Measurements from ENCODE around the gene SPEM1. TPM values are rescaled to one million over a fixed set of nuclear protein-coding genes. Genes with fewer than 3 reads are reported as not detected.
A peak's percentile ranks its signal among the peaks of the same experiment; 100 is the strongest.

SPEM1 gene
- total and polyA plus RNA-seq, 2 donors: not detected

GRCh38 chr17:7436556-7437368, 16.6 kb downstream of the SPEM1 start:
- Histone ChIP-seq H3K4me1 (ENCODE audit: insufficient read depth) (peaks cover 2% of the 10 kb centered on the region), H3K4me3 (ENCODE audit: low read depth, low read length) (peak overlapping the region; percentile 17), H3K36me3 (ENCODE audit: insufficient read depth) (no peaks in the 10 kb centered on the region), H3K27ac (ENCODE audit: low read depth) (peak overlapping the region; percentile 15)
- WGBS: 5% methylated on average over 92 of the region's 92 CpGs
- DNase-seq (ENCODE audit: extremely low spot score): no peak

DNA sequence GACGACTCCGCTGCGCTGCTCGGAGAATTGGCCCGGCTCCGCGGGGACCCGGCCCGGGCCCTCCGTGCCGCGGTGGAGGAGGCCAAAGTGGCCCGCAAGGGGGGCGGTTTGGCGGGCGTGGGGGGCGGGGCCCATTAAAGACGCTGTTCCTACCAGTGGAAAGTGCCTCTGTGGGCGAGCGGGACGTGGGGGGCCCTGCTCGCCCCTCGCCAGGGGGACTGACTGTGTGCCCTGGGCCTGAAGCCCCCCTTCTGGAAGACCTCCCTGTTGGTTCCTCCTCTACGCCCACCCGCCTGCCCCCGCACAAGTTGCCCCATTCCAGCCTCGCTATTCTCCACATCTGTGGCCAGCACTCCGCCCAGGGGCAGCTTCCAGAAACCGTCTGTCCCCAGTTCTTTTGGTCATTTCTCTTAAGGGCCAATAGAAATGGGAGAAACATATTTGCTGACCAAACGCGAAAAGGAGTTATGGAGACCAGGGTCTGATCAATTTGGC, 17.3 kb downstream of the SPEM1 start:
- H3K4me3 ChIP-seq (ENCODE audit: low read depth, low read length): peak overlapping the region; percentile 17
- WGBS: 22% methylated on average over 31 of the region's 31 CpGs
- H3K4me1 ChIP-seq (ENCODE audit: insufficient read depth): peaks cover 2% of the 10 kb centered on the region
- DNase-seq (ENCODE audit: extremely low spot score): no peak
- peak overlapping the region; percentile 15 for H3K27ac ChIP-seq (ENCODE audit: low read depth)
- H3K36me3 ChIP-seq (ENCODE audit: insufficient read depth): no peaks in the 10 kb centered on the region

- DNase-seq (ENCODE audit: extremely low spot score): no peak
- Histone ChIP-seq H3K4me1 (ENCODE audit: insufficient read depth) (peaks cover 2% of the 10 kb centered on the region), H3K27ac (ENCODE audit: low read depth) (no peak overlapping the region), H3K4me3 (ENCODE audit: low read depth, low read length) (no peak overlapping the region), H3K36me3 (ENCODE audit: insufficient read depth) (no peaks in the 10 kb centered on the region)
- 13% methylated on average over 48 of the region's 48 CpGs for WGBS
Measured at GRCh38 chr17:7437950-7438614, 18.0 kb downstream of the SPEM1 start.

GRCh38 chr17:7438656-7439460, 18.7 kb downstream of the SPEM1 start:
- H3K4me1 ChIP-seq (ENCODE audit: insufficient read depth): peaks cover 2% of the 10 kb centered on the region
- 60% methylated on average over 11 of the region's 11 CpGs for WGBS
- H3K36me3 ChIP-seq (ENCODE audit: insufficient read depth): no peaks in the 10 kb centered on the region
- H3K4me3 ChIP-seq (ENCODE audit: low read depth, low read length): no peak overlapping the region
- H3K27ac ChIP-seq (ENCODE audit: low read depth): no peak overlapping the region
- DNase-seq (ENCODE audit: extremely low spot score): no peak

DNA sequence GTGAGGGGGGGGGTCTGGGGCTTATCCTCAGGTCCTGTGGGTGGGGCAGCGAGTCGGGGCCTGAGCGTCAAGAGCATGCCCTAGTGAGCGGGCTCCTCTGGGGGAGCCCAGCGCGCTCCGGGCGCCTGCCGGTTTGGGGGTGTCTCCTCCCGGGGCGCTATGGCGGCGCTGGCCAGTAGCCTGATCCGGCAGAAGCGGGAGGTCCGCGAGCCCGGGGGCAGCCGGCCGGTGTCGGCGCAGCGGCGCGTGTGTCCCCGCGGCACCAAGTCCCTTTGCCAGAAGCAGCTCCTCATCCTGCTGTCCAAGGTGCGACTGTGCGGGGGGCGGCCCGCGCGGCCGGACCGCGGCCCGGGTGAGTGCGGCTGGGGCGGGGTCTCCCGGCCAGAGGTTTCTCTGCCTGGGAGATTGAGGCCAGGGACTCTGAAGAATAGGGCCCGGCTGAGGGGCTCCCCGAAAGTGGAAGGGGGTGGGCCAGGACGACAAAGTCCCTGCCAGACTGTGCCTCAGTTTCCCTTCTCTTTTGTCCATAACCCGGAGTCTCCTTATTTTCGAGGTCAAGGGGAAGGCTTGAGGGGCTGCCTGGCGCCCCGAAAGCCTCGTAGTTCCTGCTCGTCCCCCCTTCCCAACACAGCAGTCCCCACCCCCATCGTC, 19.5 kb downstream of the SPEM1 start, which contains the start of gene FGF11:
Gene FGF11 (plus strand): TSS at position 51 of the 651 bp plus-strand sequence. CDS start 109 bp downstream, at position 160.
- peaks cover 2% of the 10 kb centered on the region for H3K4me1 ChIP-seq (ENCODE audit: insufficient read depth)
- no peaks in the 10 kb centered on the region for H3K36me3 ChIP-seq (ENCODE audit: insufficient read depth)
- DNase-seq (ENCODE audit: extremely low spot score): no peak
- no peak within 1 kb of the TSS for H3K27ac ChIP-seq (ENCODE audit: low read depth)
- peak within 1 kb of the TSS; percentile 24 for H3K4me3 ChIP-seq (ENCODE audit: low read depth, low read length)
- WGBS: 3% methylated on average over 50 of the region's 50 CpGs

DNA sequence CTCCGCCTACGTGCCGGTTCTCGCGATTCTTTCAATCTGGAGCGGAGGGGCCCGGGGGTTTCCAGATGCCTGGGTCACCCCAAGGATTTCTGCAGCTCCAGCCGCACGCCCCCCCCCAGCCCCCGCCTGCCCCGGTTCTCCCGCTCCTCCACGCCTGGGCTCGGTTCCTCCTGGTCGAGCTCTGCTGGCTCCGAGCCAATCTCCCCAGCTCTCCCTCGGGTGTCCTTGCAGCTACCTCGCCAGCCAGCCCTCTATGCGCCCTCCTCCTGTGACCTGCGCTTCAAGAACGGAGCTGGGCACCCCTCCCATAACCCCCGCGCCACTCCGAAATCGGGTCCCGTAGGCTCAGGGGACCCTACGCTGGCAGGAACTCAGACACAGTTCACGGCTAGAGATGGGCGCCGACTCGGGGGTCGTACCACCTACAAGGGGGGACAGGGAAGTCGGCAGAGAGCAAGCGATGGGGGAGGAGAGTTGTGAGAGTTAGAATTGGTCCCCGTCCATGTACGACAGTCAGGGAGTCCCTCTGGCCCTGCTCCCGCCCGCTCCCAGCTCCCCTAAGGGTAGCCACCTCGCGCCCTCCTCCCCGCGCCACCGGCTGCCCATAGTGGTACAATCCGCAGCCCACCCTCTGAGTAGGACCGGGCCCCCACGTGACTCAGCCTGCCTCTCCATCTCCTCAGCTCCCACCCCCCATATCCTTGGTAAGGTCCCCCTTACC, 20.1 kb downstream of the SPEM1 start:
- Histone ChIP-seq H3K4me3 (ENCODE audit: low read depth, low read length) (peak overlapping the region; percentile 24), H3K36me3 (ENCODE audit: insufficient read depth) (no peaks in the 10 kb centered on the region), H3K4me1 (ENCODE audit: insufficient read depth) (peaks cover 2% of the 10 kb centered on the region), H3K27ac (ENCODE audit: low read depth) (no peak overlapping the region)
- WGBS: 4% methylated on average over 46 of the region's 46 CpGs
- DNase-seq (ENCODE audit: extremely low spot score): no peak

- Histone ChIP-seq H3K27ac (ENCODE audit: low read depth) (no peak overlapping the region), H3K36me3 (ENCODE audit: insufficient read depth) (no peaks in the 10 kb centered on the region), H3K4me3 (ENCODE audit: low read depth, low read length) (no peak overlapping the region), H3K4me1 (ENCODE audit: insufficient read depth) (peaks cover 2% of the 10 kb centered on the region)
- DNase-seq (ENCODE audit: extremely low spot score): no peak
- 15% methylated on average over 12 of the region's 12 CpGs for WGBS
Measured at GRCh38 chr17:7440834-7441195, 20.7 kb downstream of the SPEM1 start.

DNA sequence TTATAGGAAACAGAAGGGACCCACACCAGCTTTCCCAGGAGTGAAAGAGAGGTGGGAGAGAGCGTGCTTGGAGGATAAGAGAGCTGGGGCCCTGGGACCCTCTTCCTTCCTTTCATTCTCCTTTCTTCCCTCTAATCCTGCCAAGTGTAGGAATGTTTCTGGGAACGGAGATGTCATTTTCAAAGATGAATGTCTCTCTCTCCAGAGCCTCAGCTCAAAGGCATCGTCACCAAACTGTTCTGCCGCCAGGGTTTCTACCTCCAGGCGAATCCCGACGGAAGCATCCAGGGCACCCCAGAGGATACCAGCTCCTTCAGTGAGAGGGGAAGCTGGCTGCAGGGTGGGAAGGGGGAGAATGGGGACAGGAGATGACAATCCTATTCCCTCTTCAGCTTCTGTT, 21.1 kb downstream of the SPEM1 start:
- Histone ChIP-seq H3K27ac (ENCODE audit: low read depth) (no peak overlapping the region), H3K36me3 (ENCODE audit: insufficient read depth) (no peaks in the 10 kb centered on the region), H3K4me1 (ENCODE audit: insufficient read depth) (peaks cover 2% of the 10 kb centered on the region), H3K4me3 (ENCODE audit: low read depth, low read length) (no peak overlapping the region)
- 67% methylated on average over 7 of the region's 7 CpGs for WGBS
- DNase-seq (ENCODE audit: extremely low spot score): no peak

- no peak overlapping the region for H3K4me3 ChIP-seq (ENCODE audit: low read depth, low read length)
- H3K27ac ChIP-seq (ENCODE audit: low read depth): no peak overlapping the region
- no peak for DNase-seq (ENCODE audit: extremely low spot score)
- 95% methylated on average over 2 of the region's 2 CpGs for WGBS
- peaks cover 2% of the 10 kb centered on the region for H3K4me1 ChIP-seq (ENCODE audit: insufficient read depth)
- H3K36me3 ChIP-seq (ENCODE audit: insufficient read depth): no peaks in the 10 kb centered on the region
Measured at GRCh38 chr17:7442142-7442541, 22.0 kb downstream of the SPEM1 start.

- 78% methylated on average over 7 of the region's 7 CpGs for WGBS
- peaks cover 2% of the 10 kb centered on the region for H3K4me1 ChIP-seq (ENCODE audit: insufficient read depth)
- DNase-seq (ENCODE audit: extremely low spot score): no peak
- no peak overlapping the region for H3K27ac ChIP-seq (ENCODE audit: low read depth)
- no peak overlapping the region for H3K4me3 ChIP-seq (ENCODE audit: low read depth, low read length)
- no peaks in the 10 kb centered on the region for H3K36me3 ChIP-seq (ENCODE audit: insufficient read depth)
Measured at GRCh38 chr17:7443499-7444485, 23.7 kb downstream of the SPEM1 start.

GRCh38 chr17:7444682-7445618, 24.8 kb downstream of the SPEM1 start, which contains the start of gene CHRNB1:
TSS of gene CHRNB1 (plus strand) at chr17:7445061. CDS start at chr17:7445128, 67 bp downstream.
- Histone ChIP-seq H3K4me3 (ENCODE audit: low read depth, low read length) (peak within 1 kb of the TSS; percentile 9), H3K27ac (ENCODE audit: low read depth) (no peak within 1 kb of the TSS)
- WGBS: 10% methylated on average over 51 of the region's 51 CpGs

More at GRCh38 chr17:7444682-7445618, 24.8 kb downstream of the SPEM1 start, which contains the start of gene CHRNB1:
- Histone ChIP-seq H3K36me3 (ENCODE audit: insufficient read depth) (no peaks in the 10 kb centered on the region), H3K4me1 (ENCODE audit: insufficient read depth) (peaks cover under 1% of the 10 kb centered on the region)
- no peak for DNase-seq (ENCODE audit: extremely low spot score)
